Left ventricle myocardium inferior (tissue), 1 donor: ENCODE measurements around the gene SERPINA3. TPM values are rescaled to one million over a fixed set of nuclear protein-coding genes. Genes with fewer than 3 reads are reported as not detected.

Experiments used
- DNase-seq: peaks from one replicate; pipeline ENCODE4 v3.0.0-alpha.2; 2020
- H3K27ac ChIP-seq: fragments of 200-600 bp; replicated peaks from 2 replicates; pipeline ENCODE4 v1.8.0; 2021
- H3K27me3 ChIP-seq: fragments of 200-600 bp; 2 replicates; pipeline ENCODE4 v1.8.0; 2021; ENCODE audit warnings: low read depth
- H3K36me3 ChIP-seq: fragments of 200-600 bp; 2 replicates; pipeline ENCODE4 v1.8.0; 2021
- H3K4me1 ChIP-seq: fragments of 200-600 bp; 2 replicates; pipeline ENCODE4 v1.8.0; 2021
- H3K4me3 ChIP-seq: fragments of 200-600 bp; 2 replicates; pipeline ENCODE4 v1.8.0; 2021; ENCODE audit warnings: mild to moderate bottlenecking, moderate library complexity
- H3K9me3 ChIP-seq: fragments of 200-600 bp; replicated peaks from 2 replicates; pipeline ENCODE4 v1.8.0; 2021
- intact Hi-C: fragments of 100-400 bp; cut with micrococcal nuclease; formaldehyde crosslinking; loops from one replicate; pipeline ENCODE4 v1.11.0; 2022
- long read RNA-seq: library from polyadenylated mRNA; unstranded; transcript quantifications from one replicate; pipeline ENCODE4 v2.0.0, GENCODE V29; 2021
- total RNA-seq: library from RNA; stranded (reverse); fragmentation: NEBNext Ultra II Directional; extraction: Animal tissue kit (Norgen Biotek cat#: 25700); gene quantifications from one replicate; pipeline ENCODE4 v1.2.1, GENCODE V29; 2021
- TF ChIP-seq, protein P1 (sequence below): fragments of 200-600 bp; IDR thresholded peaks from 2 replicates; pipeline ENCODE4 v1.8.0; 2021; ENCODE audit warnings: antibody characterized with exemption, mild to moderate bottlenecking, borderline replicate concordance
- donor health status: DM: no; HTN: yes; CAD: no; lungs with severe emphysema.

Gene SERPINA3
- total RNA-seq = 45.5 TPM
- long read RNA-seq, transcript SERPINA3-201 (5 exons, 1,589 nt) = major isoform, 21 of 33 reads
- long read RNA-seq, transcript SERPINA3-202 (5 exons, 1,581 nt) = minor isoform, 6 of 33 reads
- long read RNA-seq, partial matches to known transcripts = 6 of 33 reads
- long read RNA-seq, other reads (novel, unspliced or antisense) = 0 of 33 reads

- DNase-seq = no peak
- H3K27me3 ChIP-seq = peaks cover 4% of the 10 kb centered on the region
- peaks cover 8% of the 10 kb centered on the region for H3K9me3 ChIP-seq
- H3K4me3 ChIP-seq = peak within 1 kb of the TSS; percentile 50
- peaks cover 4% of the 10 kb centered on the region for H3K4me1 ChIP-seq
- TF ChIP-seq, protein P1, sequence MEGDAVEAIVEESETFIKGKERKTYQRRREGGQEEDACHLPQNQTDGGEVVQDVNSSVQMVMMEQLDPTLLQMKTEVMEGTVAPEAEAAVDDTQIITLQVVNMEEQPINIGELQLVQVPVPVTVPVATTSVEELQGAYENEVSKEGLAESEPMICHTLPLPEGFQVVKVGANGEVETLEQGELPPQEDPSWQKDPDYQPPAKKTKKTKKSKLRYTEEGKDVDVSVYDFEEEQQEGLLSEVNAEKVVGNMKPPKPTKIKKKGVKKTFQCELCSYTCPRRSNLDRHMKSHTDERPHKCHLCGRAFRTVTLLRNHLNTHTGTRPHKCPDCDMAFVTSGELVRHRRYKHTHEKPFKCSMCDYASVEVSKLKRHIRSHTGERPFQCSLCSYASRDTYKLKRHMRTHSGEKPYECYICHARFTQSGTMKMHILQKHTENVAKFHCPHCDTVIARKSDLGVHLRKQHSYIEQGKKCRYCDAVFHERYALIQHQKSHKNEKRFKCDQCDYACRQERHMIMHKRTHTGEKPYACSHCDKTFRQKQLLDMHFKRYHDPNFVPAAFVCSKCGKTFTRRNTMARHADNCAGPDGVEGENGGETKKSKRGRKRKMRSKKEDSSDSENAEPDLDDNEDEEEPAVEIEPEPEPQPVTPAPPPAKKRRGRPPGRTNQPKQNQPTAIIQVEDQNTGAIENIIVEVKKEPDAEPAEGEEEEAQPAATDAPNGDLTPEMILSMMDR = no peak
- H3K36me3 ChIP-seq = peaks cover 4% of the 10 kb centered on the region
- H3K27ac ChIP-seq = peak within 1 kb of the TSS; percentile 75
- intact Hi-C loops = no loop called here
Measured at GRCh38 chr14:94612174-94612573, at the start of gene SERPINA3. SERPINA3 (plus strand) TSS chr14:94612391; CDS start chr14:94614442, 2,051 bp downstream.

GRCh38 chr14:94562941-94563883, 49.0 kb upstream of the SERPINA3 start:
- Histone ChIP-seq H3K27ac (no peak overlapping the region), H3K27me3 (peaks cover 27% of the 10 kb centered on the region), H3K4me3 (no peak overlapping the region), H3K36me3 (no peaks in the 10 kb centered on the region), H3K9me3 (no peaks in the 10 kb centered on the region), H3K4me1 (no peaks in the 10 kb centered on the region)
- DNase-seq = no peak
- TF ChIP-seq, protein P1 = no peak
- intact Hi-C loops = no loop called here

DNA sequence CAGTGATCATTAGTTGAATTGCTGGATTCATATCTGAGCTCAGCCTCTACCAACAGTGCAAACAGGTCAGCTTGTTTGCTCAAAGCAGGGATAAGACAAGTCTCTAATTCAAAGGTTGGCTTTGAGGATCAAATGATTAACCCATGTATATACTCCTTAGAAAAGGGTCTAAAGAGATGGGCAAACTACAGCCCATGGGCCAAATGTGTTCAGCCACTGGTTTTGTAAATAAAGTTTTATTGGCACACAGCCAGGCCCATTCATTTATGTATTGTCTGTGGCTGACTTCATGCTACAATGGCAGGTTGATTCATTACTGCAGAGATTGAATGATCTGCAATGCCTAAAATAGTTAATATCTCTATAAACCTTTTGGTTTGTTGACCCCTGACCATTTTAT, 47.8 kb upstream of the SERPINA3 start:
- DNase-seq = no peak
- Histone ChIP-seq H3K27ac (no peak overlapping the region), H3K9me3 (no peaks in the 10 kb centered on the region), H3K4me3 (no peak overlapping the region), H3K36me3 (no peaks in the 10 kb centered on the region), H3K4me1 (no peaks in the 10 kb centered on the region), H3K27me3 (peaks cover 28% of the 10 kb centered on the region)
- intact Hi-C loops = no loop called here
- TF ChIP-seq, protein P1 = no peak

DNA sequence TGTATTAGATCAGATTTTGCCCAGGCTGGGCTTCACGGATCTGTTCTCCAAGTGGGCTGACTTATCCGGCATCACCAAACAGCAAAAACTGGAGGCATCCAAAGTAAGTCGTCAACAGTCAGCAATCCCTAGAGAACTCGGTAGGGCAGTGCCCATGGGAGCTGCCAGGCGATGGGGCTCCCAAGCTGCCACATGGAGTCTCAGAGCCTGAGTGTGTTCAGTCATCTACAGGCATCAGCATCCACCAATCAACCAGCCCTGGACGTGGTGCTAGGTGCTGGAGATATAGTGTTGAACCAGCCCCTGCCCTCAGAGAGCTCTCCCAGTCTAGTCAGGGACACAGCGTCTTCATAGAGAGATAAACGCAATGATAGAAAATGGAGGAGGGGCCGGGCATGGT, 44.0 kb upstream of the SERPINA3 start:
- H3K9me3 ChIP-seq = no peaks in the 10 kb centered on the region
- H3K4me3 ChIP-seq = no peak overlapping the region
- no peaks in the 10 kb centered on the region for H3K36me3 ChIP-seq
- TF ChIP-seq, protein P1 = no peak
- no peak for DNase-seq
- intact Hi-C loops = no loop called here
- no peak overlapping the region for H3K27ac ChIP-seq
- peaks cover 28% of the 10 kb centered on the region for H3K27me3 ChIP-seq
- no peaks in the 10 kb centered on the region for H3K4me1 ChIP-seq

DNA sequence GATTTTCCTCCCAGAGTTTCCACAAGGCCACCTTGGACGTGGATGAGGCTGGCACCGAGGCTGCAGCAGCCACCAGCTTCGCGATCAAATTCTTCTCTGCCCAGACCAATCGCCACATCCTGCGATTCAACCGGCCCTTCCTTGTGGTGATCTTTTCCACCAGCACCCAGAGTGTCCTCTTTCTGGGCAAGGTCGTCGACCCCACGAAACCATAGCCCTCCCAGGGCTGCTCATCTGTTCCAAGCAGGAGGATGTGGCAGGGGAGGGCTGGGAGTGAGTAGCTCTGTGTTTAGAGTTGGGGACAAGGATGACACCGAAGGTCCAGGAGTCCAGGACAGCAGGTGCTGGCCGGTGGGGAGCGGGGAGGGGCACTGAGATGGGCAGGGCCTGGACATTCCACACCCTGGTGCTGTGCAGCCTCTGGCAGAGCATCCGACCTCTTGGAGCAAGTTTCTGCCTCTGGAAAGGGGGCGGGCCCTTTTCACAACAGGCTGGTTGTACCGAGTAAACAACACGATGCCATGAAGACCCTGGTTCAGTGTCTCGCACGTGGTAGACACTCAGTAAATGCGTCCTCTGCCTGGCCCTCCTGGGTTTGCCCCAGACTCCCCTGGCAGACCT, 42.7 kb upstream of the SERPINA3 start:
- no peak for DNase-seq
- TF ChIP-seq, protein P1 = no peak
- H3K4me3 ChIP-seq = no peak overlapping the region
- intact Hi-C loops = no loop called here
- H3K27ac ChIP-seq = no peak overlapping the region
- H3K4me1 ChIP-seq = no peaks in the 10 kb centered on the region
- no peaks in the 10 kb centered on the region for H3K9me3 ChIP-seq
- H3K27me3 ChIP-seq = peaks cover 28% of the 10 kb centered on the region
- no peaks in the 10 kb centered on the region for H3K36me3 ChIP-seq
